Superior temporal gyrus (tissue), 1 donor: ENCODE results near the gene TRIM46.
"Not testable (repeated sequence)": the region's sequence is repeated elsewhere in the genome, so short reads cannot be mapped to it uniquely, and the experiment has no call there.

Experiments used
- DNase-seq: peaks from one replicate; pipeline ENCODE4 v3.0.0-alpha.2; 2016; ENCODE audit errors: extremely low spot score

Gene TRIM46

DNA sequence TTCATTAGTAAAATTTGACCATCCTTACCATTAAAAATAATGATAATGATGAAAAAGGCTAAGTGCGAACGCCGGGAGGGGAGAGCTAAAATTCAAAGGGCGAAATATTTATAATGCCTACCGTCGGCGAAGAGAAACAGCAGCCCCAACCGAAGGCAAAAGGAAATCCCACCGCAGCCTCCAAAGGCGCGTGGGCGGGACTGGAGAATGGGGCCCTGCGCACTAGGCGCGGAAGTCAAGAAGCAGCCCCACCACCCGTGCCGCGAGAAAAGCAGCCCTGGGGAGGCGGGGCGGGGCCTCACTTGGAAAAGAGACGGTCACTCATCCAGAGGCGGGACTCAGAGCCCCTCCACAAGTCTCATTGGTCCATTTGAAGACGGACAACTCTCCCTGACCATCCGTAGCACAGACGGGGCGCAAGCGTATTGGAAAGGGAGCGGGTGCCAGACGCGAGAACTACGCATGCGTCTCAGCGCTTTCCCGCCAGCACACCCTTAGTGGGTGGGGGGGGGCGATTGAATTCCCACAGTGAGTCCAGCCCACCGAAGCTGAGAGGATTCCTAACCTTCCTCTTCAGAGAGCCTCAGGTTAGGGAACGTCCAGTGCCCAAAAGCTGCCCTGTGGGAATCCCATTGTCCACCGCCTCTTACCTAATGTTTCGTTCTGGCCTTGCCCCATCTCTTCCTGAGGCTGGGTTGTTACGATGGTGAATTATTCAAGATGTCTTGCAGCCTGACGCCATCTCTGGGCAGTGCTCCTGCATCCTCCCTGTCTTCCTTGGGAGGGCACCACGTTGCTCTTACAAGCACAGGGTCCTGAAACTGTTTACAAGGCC is 53.8 kb downstream of the TRIM46 start:
- peak; percentile 99 for DNase-seq

DNA sequence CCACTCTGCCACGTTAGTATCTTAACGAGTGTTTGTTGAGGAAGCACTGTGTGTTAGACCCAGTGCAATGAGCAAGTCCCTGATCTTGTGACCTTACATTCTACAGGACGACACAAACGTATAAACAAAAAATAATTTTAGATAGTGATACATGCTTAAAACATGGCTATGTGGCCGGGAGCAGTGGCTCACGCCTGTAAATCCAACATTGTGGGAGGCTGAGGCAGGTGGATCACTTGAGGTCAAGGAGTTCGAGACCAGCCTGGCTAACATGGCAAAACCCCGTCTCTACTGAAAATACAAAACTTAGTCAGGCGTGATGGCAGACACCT is 54.4 kb downstream of the TRIM46 start:
- no peak for DNase-seq

DNA sequence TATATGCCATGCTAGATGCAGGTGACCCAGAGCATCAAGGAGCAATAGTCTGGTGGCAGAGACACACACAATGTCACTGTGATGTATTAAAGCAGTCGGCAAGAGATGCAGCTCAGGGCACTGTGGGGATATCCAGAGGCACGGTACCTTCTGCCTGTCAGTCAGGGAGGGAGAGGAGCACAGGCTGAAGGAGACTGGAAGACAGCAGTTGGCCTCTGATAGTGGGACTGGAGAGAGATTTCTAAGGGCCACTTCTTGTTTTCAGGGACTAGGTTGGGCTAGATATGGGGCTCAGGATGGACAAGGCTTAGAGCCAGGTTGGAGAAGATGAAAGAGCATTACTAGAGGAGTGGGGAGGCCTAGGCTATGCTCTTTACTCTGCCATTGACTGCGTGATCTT is 57.7 kb downstream of the TRIM46 start:
- not testable (repeated sequence) for DNase-seq

DNA sequence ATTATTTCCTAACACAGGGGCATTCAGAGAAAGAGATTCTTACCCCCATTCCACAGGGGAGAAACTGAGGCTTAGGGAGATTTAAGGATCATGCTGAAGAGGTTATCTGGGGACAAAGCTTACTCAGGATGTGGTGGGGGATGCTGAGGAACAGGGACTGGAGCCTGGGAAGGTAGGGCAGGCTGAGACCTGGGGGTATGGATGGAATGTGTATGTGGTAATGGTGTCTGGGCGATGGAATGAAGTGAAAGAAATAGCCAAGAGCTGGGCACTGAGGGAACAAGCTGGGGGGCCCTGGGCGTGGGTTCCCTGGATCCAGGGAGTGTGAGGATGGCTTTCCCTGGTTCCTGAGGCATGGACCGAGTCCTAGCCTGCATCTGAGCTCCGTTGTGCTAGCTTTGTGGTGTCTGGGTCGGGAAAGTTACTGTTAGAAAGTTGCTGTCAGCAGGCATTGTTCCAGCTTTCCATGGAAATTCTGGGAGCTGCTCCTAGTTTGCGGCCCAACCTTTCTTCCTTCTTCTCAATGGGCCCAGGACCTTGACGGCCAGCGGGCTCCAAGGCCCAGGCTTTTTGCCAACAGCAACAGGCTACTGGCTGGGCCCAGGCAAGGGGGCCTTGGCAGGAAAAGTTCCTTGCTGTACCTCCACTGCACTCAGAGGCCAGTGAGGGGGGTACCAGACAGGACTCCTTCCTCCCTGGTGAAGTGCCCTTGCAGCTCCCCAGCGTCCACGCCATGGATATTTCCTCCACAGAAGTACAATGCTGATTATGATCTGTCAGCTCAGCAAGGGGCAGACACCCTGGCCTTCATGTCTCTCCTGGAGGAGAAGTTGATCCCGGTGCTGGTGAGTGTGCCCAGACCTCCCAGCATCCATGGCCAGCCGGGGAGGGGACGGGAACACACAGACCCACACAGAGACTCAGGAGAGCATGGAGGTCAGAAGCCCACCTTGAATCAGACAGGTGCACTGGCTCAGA is 58.6 kb downstream of the TRIM46 start:
- DNase-seq: not testable (repeated sequence)

DNA sequence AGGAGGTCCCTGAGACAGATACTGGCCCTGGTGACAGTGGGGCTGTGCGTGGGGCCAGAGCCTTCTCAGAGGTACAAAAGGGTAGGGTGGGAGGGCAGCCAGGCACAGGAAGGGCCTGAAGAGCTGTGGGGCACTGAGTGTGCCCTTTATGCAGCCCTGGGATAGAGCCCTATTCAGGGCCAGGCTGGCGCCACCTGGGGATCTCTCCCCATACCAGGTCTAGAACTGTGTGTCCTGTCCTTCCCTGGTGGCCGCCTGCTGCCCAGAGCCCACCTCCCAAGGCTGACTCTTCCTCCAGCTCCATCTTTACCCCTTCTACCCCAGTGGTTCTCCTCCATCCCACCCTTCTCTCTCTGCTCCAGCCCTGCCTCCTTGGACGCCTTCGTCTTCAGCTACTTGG is 59.9 kb downstream of the TRIM46 start:
- not testable (repeated sequence) for DNase-seq
